D341Med (cell line): ENCODE results near the gene STIP1.
A peak's percentile ranks its signal among the peaks of the same experiment; 100 is the strongest.

Source experiments
- DNase-seq: peaks from one replicate; pipeline ENCODE4 v3.0.0; 2012; ENCODE audit warnings: low spot score

STIP1 gene

DNA sequence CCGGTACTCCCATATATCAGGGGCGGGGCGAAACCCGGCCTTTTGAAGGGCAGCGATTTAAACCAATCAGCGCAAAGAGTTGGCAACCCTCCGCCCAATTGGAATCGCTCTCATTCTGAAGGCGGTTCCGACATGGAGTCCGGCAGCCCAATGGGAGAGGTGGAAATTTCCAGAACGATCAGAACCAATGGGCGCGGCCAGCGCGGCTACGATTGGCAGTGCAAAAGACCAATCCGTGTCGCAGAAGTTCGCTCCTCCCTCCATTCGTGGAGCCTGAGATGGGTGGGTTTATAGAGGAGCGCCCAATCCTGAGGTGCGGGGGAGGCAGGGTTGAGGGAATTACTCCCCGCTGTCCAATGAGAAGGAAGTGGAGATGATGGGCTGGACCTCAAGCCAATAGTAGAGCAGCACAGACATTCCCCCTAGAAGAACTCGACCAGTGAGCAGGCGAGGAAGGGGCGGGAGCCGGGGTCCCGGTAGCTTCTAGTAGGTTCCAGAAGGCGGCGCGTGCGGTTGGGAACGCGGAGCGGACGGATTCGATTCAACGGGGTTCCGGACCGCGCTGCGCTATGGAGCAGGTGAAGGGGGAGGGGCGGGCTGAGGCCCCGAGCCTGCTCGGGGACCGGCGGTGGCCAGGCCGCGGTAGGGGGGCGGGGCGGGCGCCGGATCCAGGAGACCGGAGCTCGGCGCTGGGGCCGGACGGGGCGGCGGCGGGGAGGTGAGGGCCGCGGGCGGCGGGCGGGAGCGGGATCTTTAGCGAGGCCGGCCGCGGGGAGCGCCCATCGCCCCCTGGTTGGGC is at the start of gene STIP1:
STIP1 (plus strand) TSS at position 479 of the 799 bp plus-strand sequence; CDS start at position 570, 91 bp downstream.
- peak; percentile 95 for DNase-seq

GRCh38 chr11:64136765-64137441 is 49.1 kb upstream of the STIP1 start:
- no peak for DNase-seq

DNA sequence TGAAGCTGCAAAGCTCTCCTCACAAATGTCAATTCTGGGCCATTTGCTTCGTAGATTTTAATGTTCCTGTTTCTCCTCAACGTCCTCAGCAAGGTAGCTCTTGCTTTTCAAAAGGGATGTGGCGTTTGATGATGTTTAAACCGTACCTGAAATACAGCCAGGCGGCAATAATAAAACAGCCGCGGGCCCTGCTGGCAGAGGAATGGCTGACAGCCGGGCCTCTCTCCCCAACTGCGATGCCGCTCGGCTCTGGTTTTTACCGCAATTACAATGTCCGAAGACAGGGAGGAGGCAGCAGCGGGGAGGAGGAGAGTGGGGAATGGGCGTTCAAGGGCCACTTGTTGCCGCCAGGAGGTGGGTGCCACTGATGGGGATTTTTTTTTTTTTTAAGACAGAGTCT is 47.6 kb upstream of the STIP1 start:
- no peak for DNase-seq

GRCh38 chr11:64139049-64139448 is 46.9 kb upstream of the STIP1 start:
- no peak for DNase-seq

- no peak for DNase-seq
Observed at GRCh38 chr11:64140082-64140481, 45.9 kb upstream of the STIP1 start.

DNA sequence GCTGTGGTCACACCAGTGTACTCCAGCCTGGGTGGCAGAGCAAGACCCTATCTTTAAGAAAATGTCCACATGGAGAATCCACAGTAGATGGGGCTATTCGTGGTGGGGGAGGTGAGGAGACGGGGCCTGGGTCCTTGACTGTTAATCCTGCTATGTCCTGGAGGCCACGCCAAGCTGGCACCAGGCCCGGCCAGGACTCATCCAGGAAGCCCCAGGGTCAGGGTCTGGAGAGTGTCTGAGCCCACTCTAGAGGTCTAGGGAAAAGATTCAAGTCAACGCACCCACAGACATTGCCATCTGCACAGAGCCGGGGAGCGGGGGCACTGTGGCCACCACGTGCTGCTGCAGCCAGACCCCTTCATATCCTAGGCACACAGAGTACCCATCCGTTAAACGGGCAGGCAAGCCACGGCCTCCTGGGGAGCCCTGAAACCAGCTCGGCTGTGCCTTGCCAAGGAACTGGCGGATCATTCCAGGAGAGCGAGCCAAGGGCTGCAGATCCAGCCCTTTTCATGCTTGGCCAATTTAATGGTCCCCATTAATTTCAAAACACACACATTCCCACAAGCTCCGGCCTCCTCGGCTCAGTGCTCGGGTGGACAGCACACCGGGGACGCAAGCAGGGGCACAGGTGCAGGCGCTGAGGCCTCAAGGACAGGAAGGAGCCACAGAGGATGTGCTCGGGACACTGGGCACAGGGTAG is 44.7 kb upstream of the STIP1 start:
- DNase-seq: no peak

GRCh38 chr11:64144587-64145472 is 41.1 kb upstream of the STIP1 start:
- DNase-seq: peak; percentile 75

- DNase-seq: peak; percentile 85
Observed at GRCh38 chr11:64146036-64146955, 39.7 kb upstream of the STIP1 start.

DNA sequence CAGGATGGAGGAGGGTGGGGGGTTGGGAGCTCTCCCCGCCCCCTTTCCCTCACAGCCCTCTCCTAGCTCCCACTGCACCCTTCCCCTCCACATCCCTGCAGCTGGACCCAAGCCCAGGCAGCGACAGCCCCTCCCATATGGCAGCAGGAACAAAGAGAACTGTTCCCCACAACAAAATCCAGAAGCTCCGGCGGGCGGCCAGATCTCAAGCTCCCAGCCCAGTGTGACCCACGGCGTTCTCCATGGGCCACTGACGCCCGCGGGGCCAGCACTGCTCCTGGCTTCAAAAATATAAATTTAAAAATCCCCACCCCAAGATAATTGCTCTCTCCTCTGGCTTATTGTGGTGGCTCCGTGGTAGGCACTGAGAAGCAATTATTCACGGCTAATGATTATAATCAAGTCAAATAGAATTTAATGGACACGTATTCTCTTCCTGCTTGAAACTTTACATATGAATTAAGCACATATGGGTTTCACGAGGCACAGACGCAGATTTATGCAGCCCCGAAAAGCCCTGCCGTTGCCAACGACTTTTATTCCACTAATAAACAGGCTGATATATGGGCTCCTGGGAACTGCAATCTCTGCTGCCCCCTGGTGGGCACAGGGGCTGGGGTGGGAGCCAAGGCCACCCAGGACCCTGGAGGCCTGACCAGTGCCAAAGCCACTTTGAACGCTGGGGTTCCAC is 37.6 kb upstream of the STIP1 start:
- DNase-seq: peak; percentile 83

- no peak for DNase-seq
Observed at GRCh38 chr11:64148917-64149617, 36.9 kb upstream of the STIP1 start.

GRCh38 chr11:64150051-64150450 is 35.9 kb upstream of the STIP1 start:
- DNase-seq: no peak

DNA sequence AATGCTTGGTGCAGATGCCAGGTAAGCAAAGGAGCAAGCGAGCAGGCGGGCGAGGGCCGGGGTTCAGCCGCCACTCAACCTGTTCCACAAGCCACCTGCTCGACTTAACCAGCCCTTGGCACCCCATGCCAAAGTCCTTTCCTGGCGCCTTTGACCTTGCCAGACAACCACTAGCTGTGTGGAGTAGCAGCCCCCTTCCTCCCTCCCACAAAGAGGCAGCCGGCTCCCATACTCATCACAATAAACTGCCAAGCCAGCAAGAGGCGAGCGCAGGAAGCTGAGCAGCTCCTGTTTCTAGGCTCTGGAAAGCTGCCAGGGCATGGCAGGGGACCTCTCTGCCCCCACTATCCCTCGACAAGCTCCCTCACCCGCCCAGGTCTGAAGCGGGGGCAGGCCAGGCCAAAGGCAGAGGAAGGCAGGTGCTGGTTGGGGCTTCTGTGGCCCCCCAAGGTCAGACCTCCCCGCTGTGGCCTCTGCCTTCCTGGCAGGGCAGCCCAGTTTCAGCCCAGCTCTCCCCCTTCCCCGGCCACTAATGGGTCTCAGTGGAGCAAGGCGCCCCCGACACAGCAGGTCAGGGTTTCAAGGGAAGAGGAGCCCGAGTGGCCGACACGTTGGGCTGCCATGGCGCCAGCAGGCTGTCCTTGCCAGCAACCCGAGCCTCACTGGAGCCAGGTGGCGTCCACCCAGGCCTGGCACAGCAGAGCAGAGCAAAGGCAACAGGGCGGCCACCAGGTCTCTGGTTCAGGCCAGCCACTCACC is 35.3 kb upstream of the STIP1 start:
- DNase-seq: no peak

- DNase-seq: no peak
Observed at GRCh38 chr11:64151337-64151736, 34.6 kb upstream of the STIP1 start.

GRCh38 chr11:64152841-64153691 is 32.9 kb upstream of the STIP1 start:
- DNase-seq: peak; percentile 92

GRCh38 chr11:64153812-64154211 is 32.2 kb upstream of the STIP1 start:
- no peak for DNase-seq

DNA sequence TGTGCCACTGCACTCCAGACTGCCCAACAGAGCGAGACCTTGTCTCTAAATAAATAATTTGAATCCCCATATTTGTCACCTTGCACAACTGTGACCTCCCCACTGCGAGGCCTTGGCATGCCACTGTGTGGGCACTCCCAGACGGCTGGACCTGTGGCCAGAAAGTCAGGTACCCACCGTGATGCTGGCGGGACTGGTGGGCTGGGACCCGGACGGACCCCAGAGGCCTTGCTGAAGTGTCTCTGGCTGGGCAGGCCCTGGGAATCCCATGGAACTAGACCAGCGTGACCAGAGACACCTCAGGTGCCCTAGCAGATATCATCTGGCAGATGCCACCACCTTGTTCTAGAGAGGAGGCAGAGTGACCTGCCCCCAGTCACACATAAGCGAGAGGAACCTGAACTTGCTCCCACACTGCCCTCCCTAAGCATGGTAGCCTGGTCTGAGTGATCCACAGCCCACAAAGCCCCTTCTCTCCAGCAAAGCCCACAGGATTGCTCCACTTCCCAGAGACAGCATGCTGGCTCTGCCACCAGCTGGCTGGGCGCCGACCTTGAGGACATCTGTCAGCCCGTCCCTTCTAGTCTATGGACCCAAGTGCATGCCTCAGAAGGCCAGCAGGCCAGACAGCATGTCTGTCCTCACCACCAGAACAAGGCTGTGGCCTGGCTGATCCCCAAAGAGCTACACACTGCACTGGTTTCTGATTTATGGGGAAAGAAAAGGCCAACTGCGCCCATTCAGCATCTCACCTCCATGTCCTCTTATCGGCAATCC is 29.5 kb upstream of the STIP1 start:
- no peak for DNase-seq
